Skeletal muscle cell (primary cell): Measurements from ENCODE around the gene C2orf92.
"Not testable (repeated sequence)": the region's sequence is repeated elsewhere in the genome, so short reads cannot be mapped to it uniquely, and the experiment has no call there.

ENCODE experiments used
- DNase-seq: peaks from one replicate; pipeline ENCODE4 v3.0.0-alpha.2; 2010; ENCODE audit warnings: low read depth
- H3K4me3 ChIP-seq: 2 replicates; pipeline ENCODE4 v1.5.1; 2011; ENCODE audit warnings: low read depth, mild to moderate bottlenecking, control low read depth, low read length, moderate library complexity

The C2orf92 gene

DNA sequence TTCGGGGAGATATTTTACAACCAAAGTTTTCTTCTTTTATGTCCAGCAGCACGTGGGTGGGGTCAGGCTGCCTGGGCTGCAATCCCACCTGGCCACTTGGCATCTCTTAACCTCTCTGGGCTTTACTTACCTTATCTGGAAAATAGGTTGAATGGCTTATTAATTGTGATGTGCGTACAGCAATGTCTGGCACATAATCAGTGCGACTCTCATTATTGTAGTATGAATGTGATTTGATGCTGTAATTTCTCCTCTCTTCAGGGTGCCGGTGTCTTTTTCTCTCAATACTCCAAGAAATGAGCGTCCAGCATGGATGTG is 41.8 kb downstream of the C2orf92 start:
- DNase-seq = no peak
- H3K4me3 ChIP-seq = no peak overlapping the region

DNA sequence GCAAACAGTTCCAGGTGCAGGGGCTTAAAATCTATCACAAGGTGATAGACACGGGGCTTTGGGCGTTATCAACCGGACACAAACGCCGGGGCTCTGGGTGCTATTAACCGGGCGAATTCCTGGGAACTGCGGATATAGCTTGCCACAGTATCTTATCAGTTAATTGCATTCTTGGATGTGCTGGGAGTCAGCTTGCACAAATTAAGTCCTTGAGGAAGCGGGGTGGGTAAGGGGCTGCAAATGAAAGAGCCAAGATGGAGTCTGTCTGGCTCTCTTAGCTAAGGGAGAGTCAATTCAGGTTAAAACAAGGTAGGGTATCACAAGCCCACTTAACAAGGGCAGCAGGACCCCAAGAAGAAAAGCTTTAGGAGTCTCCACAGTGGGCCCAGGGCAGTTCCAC is 42.7 kb downstream of the C2orf92 start:
- DNase-seq, H3K4me3 ChIP-seq: not testable (repeated sequence)

DNA sequence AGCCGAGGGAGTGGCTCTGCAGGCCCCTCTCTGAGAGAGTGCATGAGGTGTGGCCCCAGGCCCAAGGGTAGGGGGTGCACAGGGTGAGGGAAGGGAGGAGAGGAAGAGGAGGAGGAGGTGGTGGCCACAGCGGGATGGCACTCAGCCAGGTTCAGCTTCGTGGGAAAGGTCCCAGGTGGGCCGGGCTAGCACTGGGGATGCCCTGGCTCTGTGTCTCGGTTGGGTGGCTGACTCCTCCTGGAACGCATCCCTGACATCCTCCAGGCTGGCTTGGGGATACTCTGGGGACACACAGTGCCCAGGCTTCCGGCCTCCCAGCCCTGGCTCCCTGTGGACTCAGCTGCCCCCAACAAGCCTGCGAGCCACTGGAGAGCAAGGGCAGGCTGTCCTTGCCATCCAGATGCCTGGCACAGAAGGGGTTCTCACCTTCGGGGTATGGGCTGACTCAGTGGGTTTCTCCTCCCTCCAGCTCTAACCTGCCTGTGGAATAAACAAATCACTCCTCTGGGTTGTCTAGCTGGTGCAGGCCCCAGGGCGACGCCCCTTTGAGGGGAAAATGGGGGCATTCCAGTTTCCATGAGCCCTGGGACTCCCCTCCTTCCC is 43.3 kb downstream of the C2orf92 start:
- no peak for DNase-seq
- H3K4me3 ChIP-seq = no peak overlapping the region

DNA sequence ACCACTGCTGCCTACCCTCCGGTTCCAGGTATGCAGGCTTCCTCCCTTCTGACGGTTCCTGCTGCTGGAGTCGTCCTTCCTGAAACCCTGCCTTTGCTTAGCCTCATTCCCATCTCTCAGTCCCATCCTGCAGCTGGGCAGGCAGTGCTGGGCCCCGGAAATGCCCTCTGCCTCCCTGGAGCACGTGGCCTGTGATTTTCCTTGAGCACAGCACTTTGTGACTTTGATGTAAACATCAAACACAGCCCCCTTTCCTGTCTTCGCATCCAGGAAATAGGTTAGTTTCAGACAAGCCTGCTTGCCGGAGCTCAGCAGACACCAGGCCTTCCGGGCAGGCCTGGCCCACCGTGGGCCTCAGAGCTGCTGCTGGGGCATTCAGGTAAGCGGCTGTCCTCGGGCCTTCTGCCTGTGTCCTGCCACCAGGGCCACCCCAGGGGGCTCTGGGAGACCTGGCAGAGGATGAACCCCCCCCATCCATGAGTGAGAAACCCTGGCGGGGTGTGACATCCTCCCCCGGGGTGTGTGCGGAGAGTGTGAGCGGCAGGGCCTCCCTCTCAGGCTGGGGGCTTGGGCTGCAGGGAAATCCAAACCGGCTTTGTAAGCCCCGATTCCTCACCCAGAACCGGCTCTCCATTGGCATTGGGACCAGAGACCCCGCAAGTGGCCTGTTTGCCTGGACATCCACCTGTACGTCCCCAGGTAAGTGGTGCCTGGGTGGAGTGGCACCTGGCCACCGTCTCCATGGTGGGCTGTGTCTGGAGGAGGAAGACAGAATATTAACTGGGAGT is 44.0 kb downstream of the C2orf92 start, which contains the start of gene ZAP70:
Gene ZAP70, plus strand, starts transcription at position 281 of the 788 bp plus-strand sequence. CDS start 10,461 bp downstream, outside the sequence.
- DNase-seq = no peak
- no peak within 1 kb of the TSS for H3K4me3 ChIP-seq

DNA sequence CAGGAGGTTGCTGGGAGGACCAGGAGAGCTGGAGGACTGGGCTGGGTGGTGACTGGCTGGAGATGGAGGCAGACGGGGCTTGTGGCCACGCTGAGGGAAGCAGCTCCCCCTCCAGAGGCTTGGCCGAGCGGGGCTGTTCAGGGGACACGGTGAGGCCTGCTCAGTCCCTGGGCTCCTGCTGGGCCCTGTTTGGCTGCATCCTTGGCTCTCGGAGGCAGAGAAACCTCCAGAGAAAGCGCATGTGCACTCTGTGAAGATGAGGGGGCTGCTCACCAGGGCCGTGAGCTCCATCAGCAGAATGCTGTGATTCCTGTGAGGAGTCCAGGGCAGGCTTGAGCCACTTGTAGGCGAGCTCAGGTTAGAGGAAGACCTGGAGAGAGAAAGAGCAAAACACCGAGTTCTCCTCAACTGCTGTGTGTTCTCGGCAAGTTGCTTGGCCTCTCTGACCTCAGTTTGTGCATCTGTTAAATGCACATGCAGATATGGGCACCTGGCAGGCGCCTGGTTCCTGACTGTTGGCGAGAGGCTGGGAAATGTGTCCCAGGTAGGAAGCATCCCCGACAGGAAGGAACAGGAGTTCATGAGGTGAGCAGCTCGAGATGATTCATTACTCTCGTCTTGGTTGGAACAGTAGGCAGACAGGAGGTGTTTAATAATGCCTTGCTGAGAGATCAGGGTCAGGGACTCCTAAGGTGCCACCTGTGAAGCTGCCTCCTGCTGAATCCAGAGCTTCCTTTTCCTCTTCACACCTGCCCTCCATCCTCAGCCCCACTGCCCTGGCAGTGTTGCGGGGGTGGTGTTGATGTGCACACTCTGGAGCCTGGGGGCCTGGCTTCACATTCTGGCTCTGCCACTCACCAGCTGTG is 44.8 kb downstream of the C2orf92 start:
- no peak overlapping the region for H3K4me3 ChIP-seq

DNA sequence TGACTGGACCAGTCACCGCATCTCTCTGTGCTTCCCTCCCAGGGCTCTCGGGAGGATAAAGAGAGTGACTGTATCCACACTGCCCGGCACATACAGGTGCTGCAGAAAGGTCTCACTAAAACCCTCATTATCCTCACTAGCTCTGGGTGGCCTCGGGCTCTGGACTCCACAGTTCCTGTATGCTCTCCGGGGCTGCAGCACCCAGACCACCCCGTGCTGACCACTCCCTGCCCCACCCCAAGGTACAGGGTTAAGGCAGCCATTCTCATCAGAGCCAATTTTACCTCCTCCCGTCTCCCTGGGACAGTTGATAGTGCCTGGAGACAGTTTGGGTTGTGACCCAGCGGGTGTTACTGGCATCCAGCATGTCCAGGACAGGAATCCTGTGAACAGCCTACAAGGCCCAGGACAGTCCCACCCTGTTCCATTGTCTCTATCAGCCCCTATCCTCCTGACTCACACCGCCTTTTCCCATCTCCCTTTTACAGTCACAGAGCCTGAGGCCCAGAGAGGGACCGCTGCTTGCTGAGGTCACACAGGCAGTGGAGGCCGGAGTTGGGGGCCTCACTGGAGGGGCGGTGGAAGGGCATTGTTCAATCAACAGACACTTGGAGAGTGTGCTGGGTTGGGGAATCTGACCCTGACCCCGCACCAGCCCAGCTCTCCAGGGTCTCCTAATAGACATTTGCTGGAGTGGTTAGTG is 45.6 kb downstream of the C2orf92 start:
- H3K4me3 ChIP-seq = no peak overlapping the region
- no peak for DNase-seq

More for the DNA sequence above, 44.8 kb downstream of the C2orf92 start:
- DNase-seq = no peak

DNA sequence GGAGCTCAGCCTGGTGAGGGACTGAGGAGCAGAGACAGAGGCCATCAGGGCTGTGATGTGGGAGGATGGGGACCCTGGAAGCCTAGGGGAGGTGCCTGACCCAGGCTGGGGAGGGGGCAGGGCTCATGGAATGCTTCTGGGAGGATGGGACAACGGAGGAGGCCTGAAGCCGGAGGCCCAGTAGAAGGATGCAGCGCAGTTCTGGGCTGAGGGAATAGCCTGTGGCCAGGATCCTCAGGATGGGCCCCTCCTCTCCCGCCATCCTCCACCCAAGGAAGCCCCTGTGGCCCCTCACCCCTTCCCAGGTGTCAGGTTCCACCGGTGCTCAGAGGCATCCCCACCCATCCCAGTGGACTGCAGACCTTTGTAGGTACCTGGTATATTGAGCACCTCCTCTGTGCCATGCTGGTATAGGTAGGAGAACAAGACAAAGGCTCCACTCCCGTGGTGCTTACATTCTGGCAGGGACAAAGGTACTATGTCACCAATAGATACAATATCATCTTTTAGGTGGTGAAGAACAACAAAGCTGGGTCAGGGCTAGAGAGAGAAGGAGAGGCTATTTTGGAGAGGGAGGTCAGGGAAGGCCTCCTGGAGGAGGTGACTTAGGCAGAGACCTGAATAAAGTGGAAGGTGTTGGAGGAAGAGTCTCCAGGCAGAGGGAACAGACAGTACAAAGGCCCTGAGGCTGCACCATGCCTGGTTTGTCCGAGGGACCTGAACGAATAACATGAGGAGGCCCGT is 46.6 kb downstream of the C2orf92 start:
- H3K4me3 ChIP-seq = no peak overlapping the region
- DNase-seq = no peak

DNA sequence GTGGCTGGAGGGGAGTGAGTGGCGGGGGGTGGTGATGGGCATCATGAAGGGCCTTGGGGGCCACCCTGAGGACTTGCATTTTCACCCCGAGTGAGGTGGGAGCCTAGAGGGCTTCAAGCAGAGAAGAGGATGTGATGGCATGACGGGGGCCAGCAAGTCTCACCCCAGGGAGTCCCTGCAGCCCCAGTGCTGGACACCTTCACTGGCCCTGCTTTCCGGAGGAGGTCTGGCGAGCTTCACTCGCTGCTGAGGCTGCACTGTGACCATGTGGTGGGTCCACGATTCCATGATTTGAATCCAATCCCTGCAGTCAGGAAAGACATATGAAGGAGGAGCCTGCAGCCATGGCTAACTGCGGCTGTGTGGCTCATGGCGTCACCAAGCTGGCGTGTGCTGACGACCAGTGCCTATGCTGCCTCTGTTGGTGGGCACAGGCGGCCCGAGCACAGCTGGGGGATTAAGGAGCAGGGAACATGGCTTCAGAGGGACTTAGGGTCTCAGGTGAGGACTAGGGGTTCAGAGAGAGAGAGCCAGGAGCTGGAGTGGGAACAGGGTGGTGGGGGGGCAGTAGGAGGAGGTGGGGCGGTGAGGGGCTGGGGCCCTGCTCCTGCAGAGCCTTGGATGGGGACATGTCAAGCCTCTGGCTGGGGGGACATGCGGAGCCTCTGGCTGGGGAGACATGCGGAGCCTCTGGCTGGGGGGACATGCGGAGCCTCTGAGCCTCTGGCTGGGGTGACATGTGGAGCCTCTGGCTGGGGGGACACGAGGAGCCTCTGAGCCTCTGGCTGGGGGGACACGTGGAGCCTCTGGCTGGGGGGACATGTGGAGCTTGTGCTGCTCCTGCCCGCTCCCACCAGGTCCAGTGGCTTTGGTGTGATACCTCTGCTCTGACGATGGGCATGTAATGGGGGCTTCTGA is 47.4 kb downstream of the C2orf92 start:
- H3K4me3 ChIP-seq = no peak overlapping the region
- DNase-seq = no peak

DNA sequence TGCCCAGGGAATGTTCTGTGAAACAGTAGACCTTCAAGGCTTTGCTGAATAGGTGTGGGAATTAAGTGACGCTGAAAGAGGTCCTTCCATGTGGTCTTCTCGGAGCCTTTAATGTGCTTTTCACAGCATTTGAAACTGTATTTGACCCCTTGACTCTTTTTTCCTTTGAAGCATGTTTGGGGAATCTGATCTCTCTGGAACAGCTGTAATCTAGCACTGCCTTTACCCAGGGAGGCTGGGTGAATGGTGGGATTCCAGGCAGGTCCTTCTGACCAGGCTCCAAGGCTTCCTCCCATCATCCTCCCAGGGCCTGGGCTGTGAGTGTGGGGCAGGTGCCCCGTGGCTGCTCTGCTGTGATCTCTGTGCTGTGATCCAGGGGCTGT is 48.1 kb downstream of the C2orf92 start:
- no peak for DNase-seq
- H3K4me3 ChIP-seq = no peak overlapping the region

DNA sequence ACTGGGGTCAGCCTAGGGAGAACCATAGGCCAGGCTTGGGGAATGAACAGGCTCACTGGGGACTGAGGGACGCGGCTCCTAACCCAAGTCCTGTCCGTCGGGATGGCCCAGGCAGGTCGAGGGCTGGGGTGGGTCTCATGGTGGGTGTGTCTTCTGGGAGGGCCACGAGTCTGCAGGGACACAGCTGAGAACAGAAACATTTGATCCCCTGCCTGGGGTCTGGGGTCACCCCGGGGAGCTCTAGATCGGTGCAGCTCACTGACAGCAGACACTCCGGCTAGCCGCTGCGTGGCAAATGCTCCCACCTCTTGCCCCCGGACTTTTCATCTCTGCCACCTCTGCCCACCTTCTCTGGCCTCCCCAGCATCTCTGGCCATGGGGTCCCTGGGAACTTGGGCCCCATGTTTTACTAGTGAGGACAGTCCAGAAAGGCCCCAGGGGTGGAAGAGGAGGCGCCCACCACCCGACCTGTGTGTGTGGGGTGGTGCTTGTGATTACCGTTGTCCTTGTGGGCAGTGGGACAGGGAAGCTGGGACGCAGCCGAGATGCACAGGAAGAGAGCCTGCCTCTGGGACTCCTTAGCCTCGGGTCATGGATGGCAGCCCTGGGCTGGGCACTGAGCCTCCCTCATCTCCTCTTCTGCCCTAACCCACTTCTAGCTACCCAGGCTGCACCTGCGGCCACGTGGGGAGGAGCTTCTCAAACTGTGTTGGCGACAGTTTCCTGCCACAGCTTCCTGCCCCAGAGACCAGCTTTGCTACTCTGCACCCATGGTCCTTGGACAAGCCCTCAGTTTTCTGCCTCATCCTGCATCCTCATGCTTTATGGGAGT is 48.8 kb downstream of the C2orf92 start:
- no peak for DNase-seq

DNA sequence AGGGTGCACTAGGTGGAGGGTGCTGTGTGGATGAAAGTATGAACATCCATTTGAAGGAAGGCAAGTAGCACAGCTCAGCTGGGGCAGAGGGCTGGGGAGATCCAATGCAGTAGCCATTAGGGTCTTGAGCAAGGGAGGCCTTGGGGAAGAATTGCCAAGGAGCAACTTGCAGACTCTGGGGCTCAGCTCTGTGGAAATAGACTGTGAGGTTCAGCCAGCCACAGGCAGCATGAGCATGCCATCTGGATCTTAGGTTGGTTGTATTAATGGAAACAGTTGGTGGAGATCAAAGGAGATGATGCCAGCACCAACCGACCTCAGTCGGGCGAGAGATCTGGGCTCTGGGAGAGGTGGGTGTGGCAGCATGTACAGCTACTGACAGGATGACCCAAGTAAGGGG is 49.4 kb downstream of the C2orf92 start:
- no peak for DNase-seq
- no peak overlapping the region for H3K4me3 ChIP-seq

More for the DNA sequence above, 48.8 kb downstream of the C2orf92 start:
- H3K4me3 ChIP-seq = no peak overlapping the region

DNA sequence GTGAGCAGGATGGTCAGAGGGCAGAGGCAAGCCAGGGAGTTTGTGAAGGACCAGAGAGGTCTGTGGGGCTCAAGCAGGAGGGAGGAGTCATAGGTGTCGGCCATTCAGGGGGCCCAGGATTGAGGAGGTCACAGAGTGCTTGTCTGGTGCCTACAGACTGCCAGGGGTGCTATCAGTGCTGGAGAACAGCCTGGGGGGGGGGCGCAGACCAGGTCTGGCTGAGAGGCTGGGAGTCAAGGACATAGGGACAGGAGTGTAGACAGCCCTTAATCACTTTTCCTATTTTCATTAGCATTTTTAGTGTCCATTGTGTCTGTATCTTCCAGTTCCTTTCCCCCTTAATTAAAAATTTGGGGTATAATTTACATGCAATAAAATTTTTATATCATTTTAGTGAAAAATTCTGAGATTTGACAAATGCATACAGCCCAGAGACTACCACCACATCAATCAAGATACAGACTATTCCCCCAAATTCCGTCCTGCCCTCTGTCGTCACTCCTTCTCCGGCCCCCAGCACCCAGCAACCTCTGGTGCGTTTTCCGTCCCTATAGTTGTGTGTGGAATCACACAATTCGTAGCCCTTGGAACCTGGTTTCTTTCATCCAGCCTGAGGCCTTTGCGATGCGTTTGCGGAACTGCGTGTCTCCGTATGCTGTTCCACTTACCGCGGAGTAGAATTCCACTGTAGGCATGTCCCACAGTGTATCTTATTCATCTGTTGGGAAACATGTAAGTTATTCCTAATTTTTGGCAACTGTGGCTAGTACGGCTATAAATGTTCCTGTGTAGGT is 50.0 kb downstream of the C2orf92 start:
- no peak overlapping the region for H3K4me3 ChIP-seq
- no peak for DNase-seq

- H3K4me3 ChIP-seq = no peak overlapping the region
- no peak for DNase-seq
Observed at GRCh38 chr2:97720746-97721145, 51.2 kb downstream of the C2orf92 start.

- no peak for DNase-seq
- H3K4me3 ChIP-seq = no peak overlapping the region
Observed at GRCh38 chr2:97722227-97722626, 52.7 kb downstream of the C2orf92 start.

GRCh38 chr2:97723156-97724072 is 53.9 kb downstream of the C2orf92 start:
- no peak for DNase-seq
- H3K4me3 ChIP-seq = no peak overlapping the region

- H3K4me3 ChIP-seq = no peak overlapping the region
- no peak for DNase-seq
Observed at GRCh38 chr2:97724073-97724410, 54.5 kb downstream of the C2orf92 start.
